CD14-positive monocyte (primary cell): ENCODE data around the gene SMIM27. TPM values are rescaled to one million over a fixed set of nuclear protein-coding genes. Genes with fewer than 3 reads are reported as not detected.

Experiments used
- DNase-seq, 3 donors: peaks; one replicate each; pipeline ENCODE4 v3.0.0-alpha.2; 2011 to 2022
- H2AFZ ChIP-seq: 2 replicates; pipeline ENCODE4 v1.6.0; 2012; ENCODE audit warnings: mild to moderate bottlenecking, low read depth, low read length, inconsistent platforms; ENCODE audit not compliant: insufficient read depth, poor library complexity, severe bottlenecking
- H3K27ac ChIP-seq, 2 donors: 1 replicate in 1 of 2; 2 replicates in 1 of 2; pipeline ENCODE4 v1.5.1; 2012 to 2013; ENCODE audit warnings: low read length in 2 of 2, control low read depth in 1 of 2, inconsistent platforms in 1 of 2, low read depth in 1 of 2, mild to moderate bottlenecking in 1 of 2
- H3K27me3 ChIP-seq, 2 donors: one replicate each; pipeline versions ENCODE4 v1.6.0 to v1.6.1; 2011 to 2013; ENCODE audit warnings: low read length in 2 of 2; ENCODE audit not compliant: control insufficient read depth in 2 of 2, insufficient read depth in 2 of 2
- H3K36me3 ChIP-seq, 2 donors: replicated peaks in 1 of 2; 1 replicate in 1 of 2; 2 replicates in 1 of 2; pipeline versions ENCODE4 v1.5.1 to v1.6.1; 2012 to 2013; ENCODE audit warnings: low read length in 2 of 2, control low read depth in 1 of 2, inconsistent platforms in 1 of 2, mild to moderate bottlenecking in 1 of 2; ENCODE audit not compliant: insufficient read depth in 2 of 2, control insufficient read depth in 1 of 2
- H3K4me1 ChIP-seq, 2 donors: 1 replicate in 1 of 2; 2 replicates in 1 of 2; pipeline versions ENCODE4 v1.5.1 to v1.6.1; 2012 to 2013; ENCODE audit warnings: low read length in 2 of 2, control low read depth in 1 of 2, inconsistent platforms in 1 of 2, mild to moderate bottlenecking in 1 of 2, moderate library complexity in 1 of 2; ENCODE audit not compliant: insufficient read depth in 2 of 2, control insufficient read depth in 1 of 2
- H3K4me2 ChIP-seq: replicated peaks from 2 replicates; pipeline ENCODE3; 2012; ENCODE audit warnings: low read length, moderate library complexity, mild to moderate bottlenecking; ENCODE audit not compliant: poor library complexity, severe bottlenecking; ENCODE audit errors: extremely low read depth
- H3K4me3 ChIP-seq, 3 experiments: fragments of 200-600 bp in 1 of 3; sonication (generic) in 1 of 3; replicated peaks in 1 of 3; 1 replicate in 2 of 3; 2 replicates in 1 of 3; pipeline ENCODE4 v1.5.1; 2011 to 2013; ENCODE audit warnings: low read length in 3 of 3, mild to moderate bottlenecking in 3 of 3, control low read depth in 2 of 3, low read depth in 2 of 3, inconsistent platforms in 1 of 3, moderate library complexity in 1 of 3
- H3K79me2 ChIP-seq: 2 replicates; pipeline ENCODE4 v1.6.0; 2012; ENCODE audit warnings: mild to moderate bottlenecking, control low read depth, inconsistent platforms, low read length, moderate library complexity; ENCODE audit not compliant: insufficient read depth
- H3K9ac ChIP-seq: 2 replicates; pipeline ENCODE4 v1.6.0; 2017; ENCODE audit warnings: low read length, mild to moderate bottlenecking; ENCODE audit not compliant: insufficient read depth, poor library complexity, severe bottlenecking
- H3K9me3 ChIP-seq, 2 donors: replicated peaks in 1 of 2; 1 replicate in 1 of 2; 2 replicates in 1 of 2; pipeline versions ENCODE4 v1.5.1 to v1.6.1; 2012 to 2013; ENCODE audit warnings: low read length in 2 of 2, control low read depth in 1 of 2; ENCODE audit not compliant: control insufficient read depth in 1 of 2, insufficient read depth in 1 of 2
- H4K20me1 ChIP-seq: 2 replicates; pipeline ENCODE4 v1.6.0; 2012; ENCODE audit warnings: mild to moderate bottlenecking, low read length, control low read depth, moderate library complexity; ENCODE audit not compliant: insufficient read depth
- H3K27ac Mint-ChIP-seq, 7 donors: one replicate each; pipeline ENCODE4 v1.8.0; 2020; ENCODE audit warnings: mild to moderate bottlenecking in 7 of 7, mixed read lengths in 7 of 7, moderate library complexity in 6 of 7, inconsistent platforms in 2 of 7
- H3K27me3 Mint-ChIP-seq, 3 donors: one replicate each; pipeline ENCODE4 v1.8.0; 2021 to 2022; ENCODE audit warnings: low read depth in 3 of 3, mild to moderate bottlenecking in 3 of 3, mixed read lengths in 3 of 3, moderate library complexity in 3 of 3, inconsistent platforms in 1 of 3
- H3K36me3 Mint-ChIP-seq, 2 donors: one replicate each; pipeline ENCODE4 v1.8.0; 2020; ENCODE audit warnings: mixed read lengths in 2 of 2, inconsistent platforms in 1 of 2, mild to moderate bottlenecking in 1 of 2
- H3K4me1 Mint-ChIP-seq: one replicate; pipeline ENCODE4 v1.8.0; 2020; ENCODE audit warnings: mild to moderate bottlenecking, mixed read lengths
- H3K4me3 Mint-ChIP-seq, 2 donors: one replicate each; pipeline ENCODE4 v1.8.0; 2020; ENCODE audit warnings: mild to moderate bottlenecking in 2 of 2, mixed read lengths in 2 of 2, moderate library complexity in 1 of 2
- H3K9me3 Mint-ChIP-seq, 7 donors: one replicate each; pipeline ENCODE4 v1.8.0; 2020 to 2022; ENCODE audit warnings: mixed read lengths in 7 of 7, mild to moderate bottlenecking in 6 of 7, moderate library complexity in 6 of 7, inconsistent platforms in 2 of 7
- WGBS: methylation state at CpG from one replicate; pipeline ENCODE4 v1.1.5; 2013; ENCODE audit warnings: missing lambda C conversion rate; ENCODE audit not compliant: insufficient coverage; 5-methylcytosine and 5-hydroxymethylcytosine counted together
- intact Hi-C, 2 donors: fragments of 100-400 bp; cut with micrococcal nuclease; formaldehyde crosslinking; loops; one replicate each; pipeline versions ENCODE4 v1.15.0 to v1.15.1; 2023
- polyA plus RNA-seq, 3 donors: library from polyadenylated mRNA; depleted of rRNA in 1 of 3; unstranded in 2 of 3; stranded (reverse) in 1 of 3; fragments of 300-500 nt in 2 of 3; fragments of >200 nt in 1 of 3; fragmentation: Illumina TruSeq in 2 of 3; gene quantifications; 1 replicate in 2 of 3; 2 replicates in 1 of 3; pipeline ENCODE4 v1.2.3, GENCODE V29; 2012 to 2021
- TF ChIP-seq, protein P1 (sequence below): fragments of 200-600 bp; IDR thresholded peaks from one replicate; pipeline ENCODE4 v1.8.0; 2022; ENCODE audit warnings: antibody characterized with exemption, mild to moderate bottlenecking

SMIM27 gene
- polyA plus RNA-seq, 3 donors: 3.4 to 29.5 (median 27.9) TPM

DNA sequence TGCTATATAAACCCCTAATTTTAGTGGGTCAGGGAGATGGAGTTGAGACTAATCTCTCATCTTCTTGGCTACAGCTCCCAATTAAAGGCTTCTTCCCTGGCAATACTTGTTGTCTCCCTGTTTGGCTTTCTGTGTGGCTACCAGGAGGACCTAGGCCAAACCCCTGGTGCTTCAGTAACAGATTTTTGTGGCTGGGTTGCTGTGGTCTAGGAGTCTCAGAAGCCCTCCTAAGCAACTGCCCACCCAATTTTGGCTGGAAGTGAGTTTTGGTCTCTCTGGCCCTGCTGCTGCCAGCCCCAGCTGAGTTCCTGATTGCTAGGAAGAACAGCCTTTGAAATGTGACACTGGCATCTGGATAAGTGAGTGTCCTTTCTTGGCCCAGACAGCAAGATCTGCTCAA, 35.9 kb upstream of the SMIM27 start:
- H3K4me1 ChIP-seq: no peaks in the 10 kb centered on the region

DNA sequence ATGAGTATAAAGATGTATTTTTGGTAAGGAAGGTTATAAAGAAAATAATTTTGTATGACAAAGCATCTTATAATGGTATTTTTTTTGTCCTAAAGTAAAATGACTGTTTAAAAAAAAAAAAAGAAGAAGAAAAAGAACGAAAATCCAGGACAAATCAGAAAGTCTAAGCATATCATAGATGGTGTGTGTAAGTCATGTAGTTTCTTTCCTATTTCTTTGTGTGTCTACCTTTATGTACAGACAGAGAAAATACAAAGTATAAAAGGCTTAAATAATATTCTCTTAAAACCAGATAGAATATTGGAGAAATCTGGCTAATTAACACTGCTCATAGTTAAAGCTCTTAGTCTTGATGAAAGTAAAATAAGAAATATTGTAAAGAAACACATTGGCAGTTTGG, 33.9 kb upstream of the SMIM27 start:
- H3K27me3 Mint-ChIP-seq: peaks cover 0 to under 1% (median 0%) of the 10 kb centered on the region in 3 donors

More for the DNA sequence above, 35.9 kb upstream of the SMIM27 start:
- H3K9ac ChIP-seq: no peak overlapping the region
- H3K9me3 Mint-ChIP-seq: peaks cover 2 to 27% (median 9%) of the 10 kb centered on the region in 7 donors
- H3K27me3 Mint-ChIP-seq: no peaks in the 10 kb centered on the region
- DNase-seq: no peak
- H4K20me1 ChIP-seq: peaks cover 51% of the 10 kb centered on the region
- H3K36me3 Mint-ChIP-seq: peaks cover 10 to 12% of the 10 kb centered on the region in 2 donors
- H3K9me3 ChIP-seq: peaks cover 0 to 3% of the 10 kb centered on the region in 2 donors
- H3K4me2 ChIP-seq: no peak overlapping the region
- no peaks in the 10 kb centered on the region for H3K27me3 ChIP-seq
- H3K27ac ChIP-seq: no peak overlapping the region
- no peak overlapping the region for H2AFZ ChIP-seq
- intact Hi-C loops: no loop called here
- H3K4me3 ChIP-seq: no peak overlapping the region
- peaks cover 10% of the 10 kb centered on the region for H3K79me2 ChIP-seq
- H3K4me1 Mint-ChIP-seq: peaks cover 8% of the 10 kb centered on the region
- H3K4me3 Mint-ChIP-seq: no peak overlapping the region
- peak overlapping the region in 3 of 7 donors; percentile 19 to 45 (median 38) for H3K27ac Mint-ChIP-seq
- TF ChIP-seq, protein P1, sequence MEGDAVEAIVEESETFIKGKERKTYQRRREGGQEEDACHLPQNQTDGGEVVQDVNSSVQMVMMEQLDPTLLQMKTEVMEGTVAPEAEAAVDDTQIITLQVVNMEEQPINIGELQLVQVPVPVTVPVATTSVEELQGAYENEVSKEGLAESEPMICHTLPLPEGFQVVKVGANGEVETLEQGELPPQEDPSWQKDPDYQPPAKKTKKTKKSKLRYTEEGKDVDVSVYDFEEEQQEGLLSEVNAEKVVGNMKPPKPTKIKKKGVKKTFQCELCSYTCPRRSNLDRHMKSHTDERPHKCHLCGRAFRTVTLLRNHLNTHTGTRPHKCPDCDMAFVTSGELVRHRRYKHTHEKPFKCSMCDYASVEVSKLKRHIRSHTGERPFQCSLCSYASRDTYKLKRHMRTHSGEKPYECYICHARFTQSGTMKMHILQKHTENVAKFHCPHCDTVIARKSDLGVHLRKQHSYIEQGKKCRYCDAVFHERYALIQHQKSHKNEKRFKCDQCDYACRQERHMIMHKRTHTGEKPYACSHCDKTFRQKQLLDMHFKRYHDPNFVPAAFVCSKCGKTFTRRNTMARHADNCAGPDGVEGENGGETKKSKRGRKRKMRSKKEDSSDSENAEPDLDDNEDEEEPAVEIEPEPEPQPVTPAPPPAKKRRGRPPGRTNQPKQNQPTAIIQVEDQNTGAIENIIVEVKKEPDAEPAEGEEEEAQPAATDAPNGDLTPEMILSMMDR: no peak
- peaks cover 0 to 14% of the 10 kb centered on the region in 2 donors for H3K36me3 ChIP-seq

More for the DNA sequence above, 33.9 kb upstream of the SMIM27 start:
- peaks cover 0 to 14% of the 10 kb centered on the region in 2 donors for H3K36me3 ChIP-seq
- no peaks in the 10 kb centered on the region for H3K4me1 ChIP-seq
- H2AFZ ChIP-seq: no peak overlapping the region
- Mint-ChIP-seq H3K27ac (no peak overlapping the region), H3K36me3 (peaks cover 16 to 21% of the 10 kb centered on the region in 2 donors), H3K4me3 (no peak overlapping the region), H3K9me3 (peaks cover 2 to 22% (median 9%) of the 10 kb centered on the region in 7 donors), H3K4me1 (peaks cover 9% of the 10 kb centered on the region)
- DNase-seq: no peak
- H3K27me3 ChIP-seq: no peaks in the 10 kb centered on the region
- H4K20me1 ChIP-seq: peaks cover 64% of the 10 kb centered on the region
- TF ChIP-seq, protein P1: no peak
- no peak overlapping the region for H3K4me2 ChIP-seq
- intact Hi-C loops: no loop called here
- no peak overlapping the region for H3K27ac ChIP-seq
- no peak overlapping the region for H3K9ac ChIP-seq
- peaks cover 0 to 3% of the 10 kb centered on the region in 2 donors for H3K9me3 ChIP-seq
- H3K4me3 ChIP-seq: no peak overlapping the region
- peaks cover 18% of the 10 kb centered on the region for H3K79me2 ChIP-seq
- WGBS: no CpG with 5 or more reads among the region's 1 CpG
